Measurements from ENCODE around the gene CTNNAL1.

DNA sequence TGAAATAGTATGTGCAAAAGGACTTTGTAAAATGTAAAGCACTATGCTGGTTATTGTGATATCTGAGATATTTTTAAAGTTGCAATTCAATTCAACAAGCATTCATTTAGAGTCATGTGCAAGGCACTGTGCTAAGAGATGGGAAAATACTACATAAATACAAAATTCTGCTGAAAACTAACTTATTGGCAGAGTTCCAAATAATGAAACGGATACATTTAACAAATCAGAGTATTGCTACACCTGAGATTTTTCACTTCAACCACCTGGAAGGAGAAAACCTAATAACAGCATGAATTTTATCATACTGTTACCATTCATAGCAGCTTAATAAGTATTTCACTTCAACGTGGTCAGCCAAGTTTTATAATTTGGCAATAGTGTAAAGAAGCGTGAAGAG is 6.1 kb upstream of the CTNNAL1 start:
- TF ChIP-seq CTCF (IDR thresholded peaks at IDR 0.05; ENCODE audit: low read depth, low read length) (no peak), EZH2phosphoT487 (IDR thresholded peaks at IDR 0.05; ENCODE audit: low read depth) (no peak)
